Measurements from ENCODE around the gene SHANK3. TPM values are rescaled to one million over a fixed set of nuclear protein-coding genes. Genes with fewer than 3 reads are reported as not detected.

SHANK3 gene
- total RNA-seq, 1 donor from 2014 or later: 13.1 TPM

DNA sequence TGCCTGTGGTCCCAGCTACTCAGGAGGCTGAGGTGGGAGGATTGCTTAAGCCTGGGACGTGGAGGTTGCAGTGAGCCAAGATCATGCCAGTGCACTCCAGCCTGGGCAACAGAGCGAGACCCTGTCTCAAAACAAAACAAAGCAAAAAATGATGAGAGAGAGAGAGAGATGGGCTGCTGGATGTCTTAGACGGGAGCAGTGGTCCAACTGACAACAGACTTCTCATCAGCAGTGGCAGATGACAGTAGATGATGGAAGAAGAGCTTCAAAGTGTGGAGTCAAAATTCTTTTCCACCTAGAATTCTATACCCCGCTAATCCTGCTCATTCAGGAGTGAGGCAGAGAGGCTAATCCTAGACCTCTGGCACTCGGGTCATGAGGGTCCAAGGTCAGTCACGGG is 36.4 kb downstream of the SHANK3 start:
- TF ChIP-seq, protein P1, sequence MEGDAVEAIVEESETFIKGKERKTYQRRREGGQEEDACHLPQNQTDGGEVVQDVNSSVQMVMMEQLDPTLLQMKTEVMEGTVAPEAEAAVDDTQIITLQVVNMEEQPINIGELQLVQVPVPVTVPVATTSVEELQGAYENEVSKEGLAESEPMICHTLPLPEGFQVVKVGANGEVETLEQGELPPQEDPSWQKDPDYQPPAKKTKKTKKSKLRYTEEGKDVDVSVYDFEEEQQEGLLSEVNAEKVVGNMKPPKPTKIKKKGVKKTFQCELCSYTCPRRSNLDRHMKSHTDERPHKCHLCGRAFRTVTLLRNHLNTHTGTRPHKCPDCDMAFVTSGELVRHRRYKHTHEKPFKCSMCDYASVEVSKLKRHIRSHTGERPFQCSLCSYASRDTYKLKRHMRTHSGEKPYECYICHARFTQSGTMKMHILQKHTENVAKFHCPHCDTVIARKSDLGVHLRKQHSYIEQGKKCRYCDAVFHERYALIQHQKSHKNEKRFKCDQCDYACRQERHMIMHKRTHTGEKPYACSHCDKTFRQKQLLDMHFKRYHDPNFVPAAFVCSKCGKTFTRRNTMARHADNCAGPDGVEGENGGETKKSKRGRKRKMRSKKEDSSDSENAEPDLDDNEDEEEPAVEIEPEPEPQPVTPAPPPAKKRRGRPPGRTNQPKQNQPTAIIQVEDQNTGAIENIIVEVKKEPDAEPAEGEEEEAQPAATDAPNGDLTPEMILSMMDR (conservative IDR thresholded peaks at IDR 0.05): no peak
- Mint-ChIP-seq H3K27me3 (no peaks in the 10 kb centered on the region), H3K36me3 (peaks cover 5% of the 10 kb centered on the region), H3K4me1 (ENCODE audit: unreplicated experiment) (peaks cover 6% of the 10 kb centered on the region), H3K9me3 (no peaks in the 10 kb centered on the region), H3K4me3 (no peak overlapping the region), H3K27ac (no peak overlapping the region)
- no peak for DNase-seq (ENCODE audit: extremely low spot score, unreplicated experiment)

DNA sequence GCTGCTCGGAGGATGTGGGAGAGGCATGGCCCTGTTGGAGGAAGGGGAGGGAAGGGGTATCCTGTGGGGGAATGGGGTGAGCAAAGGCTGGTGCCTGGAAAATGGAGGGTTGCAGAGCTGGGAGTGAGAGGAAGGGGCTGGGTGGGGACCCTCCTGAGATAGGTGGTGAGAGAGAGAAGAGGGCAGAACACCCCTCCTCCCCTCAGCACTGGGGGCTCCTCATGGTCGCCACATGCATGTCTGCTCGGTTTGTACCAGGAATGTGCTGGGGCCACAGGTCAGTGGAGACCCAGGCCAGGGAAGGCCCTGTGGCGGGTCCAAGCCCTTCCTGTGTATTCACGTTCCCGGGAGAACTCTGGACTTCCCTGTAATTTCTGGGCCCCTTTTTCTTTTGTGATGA is 37.6 kb downstream of the SHANK3 start:
- peaks cover 5% of the 10 kb centered on the region for H3K36me3 Mint-ChIP-seq
- no peak overlapping the region for H3K4me3 Mint-ChIP-seq
- H3K9me3 Mint-ChIP-seq: no peaks in the 10 kb centered on the region
- TF ChIP-seq, protein P1 (conservative IDR thresholded peaks at IDR 0.05): no peak
- H3K27me3 Mint-ChIP-seq: no peaks in the 10 kb centered on the region
- H3K27ac Mint-ChIP-seq: no peak overlapping the region
- peaks cover 6% of the 10 kb centered on the region for H3K4me1 Mint-ChIP-seq (ENCODE audit: unreplicated experiment)
- no peak for DNase-seq (ENCODE audit: extremely low spot score, unreplicated experiment)

DNA sequence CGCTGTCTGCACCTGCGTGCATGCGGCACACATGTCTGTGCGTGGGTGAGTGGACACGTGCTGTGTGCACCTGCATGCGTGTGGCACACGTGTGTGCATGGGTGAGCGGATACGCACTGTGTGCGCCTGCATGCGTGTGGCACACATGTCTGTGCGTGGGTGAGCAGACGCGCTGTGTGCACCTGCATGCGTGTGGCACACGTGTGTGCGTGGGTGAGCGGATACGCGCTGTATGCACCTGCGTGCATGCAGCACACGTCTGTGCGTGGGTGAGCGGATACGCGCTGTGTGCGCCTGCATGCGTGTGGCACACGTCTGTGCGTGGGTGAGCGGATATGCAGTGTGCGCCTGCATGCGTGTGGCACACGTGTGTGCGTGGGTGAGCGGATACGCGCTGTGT is 38.3 kb downstream of the SHANK3 start:
- Mint-ChIP-seq H3K9me3 (no peaks in the 10 kb centered on the region), H3K27me3 (no peaks in the 10 kb centered on the region), H3K4me1 (ENCODE audit: unreplicated experiment) (peaks cover 6% of the 10 kb centered on the region), H3K36me3 (peaks cover 5% of the 10 kb centered on the region), H3K27ac (no peak overlapping the region), H3K4me3 (no peak overlapping the region)
- TF ChIP-seq, protein P1 (conservative IDR thresholded peaks at IDR 0.05): no peak
- DNase-seq (ENCODE audit: extremely low spot score, unreplicated experiment): no peak

DNA sequence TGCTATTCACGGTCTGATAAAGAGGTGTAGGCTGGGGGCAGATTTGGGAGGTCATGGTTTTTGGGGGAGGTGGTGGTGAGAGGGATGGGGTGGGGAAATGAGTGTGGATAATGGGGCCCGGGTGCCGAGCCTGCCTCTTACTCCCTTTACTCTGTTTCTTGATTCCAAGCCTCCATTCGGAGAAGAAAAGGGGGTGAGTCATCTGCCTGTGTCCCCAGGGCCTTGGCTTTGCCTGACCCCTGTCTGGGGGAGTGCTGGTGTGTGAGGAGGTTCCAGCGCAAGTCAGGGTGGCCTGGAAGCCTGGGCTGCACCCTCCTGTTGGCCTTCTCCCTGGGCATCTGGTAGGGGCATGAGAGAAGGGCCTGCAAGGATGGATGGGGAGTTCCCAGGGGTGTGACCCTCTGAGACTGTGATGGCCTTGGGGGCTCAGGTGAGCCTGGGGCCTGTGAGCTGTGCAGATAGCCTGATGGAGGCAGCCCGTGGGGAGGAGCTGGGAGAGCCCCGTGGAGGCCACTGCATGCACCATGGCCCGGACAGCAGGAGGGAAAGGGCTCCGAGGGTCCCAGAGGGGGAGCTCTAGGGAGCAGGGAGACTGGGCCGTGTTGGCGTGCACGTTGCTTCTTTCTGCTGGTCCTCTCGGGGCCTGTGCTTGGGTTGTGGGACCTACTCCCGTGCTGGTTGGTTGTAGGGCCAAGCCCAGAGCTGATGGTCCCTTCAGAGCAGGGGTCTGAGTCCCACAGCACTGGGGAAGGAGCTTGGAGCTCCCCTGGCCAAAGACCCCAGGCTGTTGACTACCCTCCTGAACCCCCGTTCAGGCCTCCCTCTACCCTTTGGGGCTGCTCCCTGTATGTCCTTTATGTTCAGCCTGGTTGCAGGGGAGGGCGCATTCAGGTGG is 39.1 kb downstream of the SHANK3 start:
- no peak for DNase-seq (ENCODE audit: extremely low spot score, unreplicated experiment)
- H3K27ac Mint-ChIP-seq: no peak overlapping the region
- H3K36me3 Mint-ChIP-seq: peaks cover 5% of the 10 kb centered on the region
- TF ChIP-seq, protein P1 (conservative IDR thresholded peaks at IDR 0.05): no peak
- H3K4me1 Mint-ChIP-seq (ENCODE audit: unreplicated experiment): peaks cover 6% of the 10 kb centered on the region
- peaks cover 2% of the 10 kb centered on the region for H3K27me3 Mint-ChIP-seq
- no peaks in the 10 kb centered on the region for H3K9me3 Mint-ChIP-seq
- no peak overlapping the region for H3K4me3 Mint-ChIP-seq

DNA sequence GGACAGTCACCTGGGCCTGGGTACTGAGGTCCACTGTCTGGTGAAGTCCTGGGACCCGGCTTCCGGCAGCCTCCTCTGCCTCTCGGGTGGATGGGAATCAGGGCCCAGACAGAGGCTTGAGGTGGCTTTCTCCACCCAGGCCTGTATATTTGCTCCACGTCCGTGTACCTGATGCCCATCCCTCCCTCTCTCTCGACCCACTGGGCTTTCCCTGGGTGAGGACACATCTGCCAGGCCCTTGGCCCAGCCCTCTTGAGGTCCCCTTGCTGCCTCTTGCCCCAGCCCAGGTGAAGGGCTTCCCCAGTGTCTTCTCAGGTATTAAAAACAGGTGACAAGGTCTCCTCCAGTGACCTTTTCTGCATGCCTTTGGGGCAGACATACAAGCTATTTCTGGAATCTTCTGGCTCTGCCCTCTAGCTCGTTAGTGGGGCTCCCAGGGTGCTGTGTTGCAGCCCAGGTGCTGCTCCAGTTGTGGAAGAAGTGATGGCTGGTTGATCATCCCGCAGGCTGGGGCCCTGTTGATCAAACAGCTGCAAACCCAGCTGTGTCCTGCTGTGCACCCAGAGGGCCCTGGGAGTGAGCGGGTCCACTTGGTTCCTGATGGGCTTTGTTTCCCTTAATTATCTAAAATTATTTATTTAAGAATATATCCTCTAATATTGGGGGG is 39.9 kb downstream of the SHANK3 start:
- Mint-ChIP-seq H3K9me3 (no peaks in the 10 kb centered on the region), H3K36me3 (peaks cover 5% of the 10 kb centered on the region), H3K27me3 (peaks cover 9% of the 10 kb centered on the region), H3K4me3 (no peak overlapping the region), H3K4me1 (ENCODE audit: unreplicated experiment) (peaks cover 6% of the 10 kb centered on the region), H3K27ac (no peak overlapping the region)
- no peak for DNase-seq (ENCODE audit: extremely low spot score, unreplicated experiment)
- TF ChIP-seq, protein P1 (conservative IDR thresholded peaks at IDR 0.05): no peak
